ENCODE measurements around the gene ARFIP2. TPM values are rescaled to one million over a fixed set of nuclear protein-coding genes. Genes with fewer than 3 reads are reported as not detected.

ARFIP2 gene
- total RNA-seq, 4 donors from 2014 or later: 43.9 to 51.2 (median 48.6) TPM

- WGBS: 82% methylated on average over 2 of the region's 2 CpGs
- H3K9me3 ChIP-seq: no peaks in the 10 kb centered on the region
- H3K4me1 ChIP-seq: no peaks in the 10 kb centered on the region
- H3K36me3 ChIP-seq: peaks cover 63 to 100% (median 92%) of the 10 kb centered on the region in 4 donors
- no peaks in the 10 kb centered on the region for H3K27me3 ChIP-seq
- no peak for DNase-seq (ENCODE audit: extremely low spot score)
- H3K4me3 ChIP-seq: no peak overlapping the region
- TF ChIP-seq EP300 (IDR thresholded peaks at IDR 0.05): no peak
- TF ChIP-seq, protein P1, sequence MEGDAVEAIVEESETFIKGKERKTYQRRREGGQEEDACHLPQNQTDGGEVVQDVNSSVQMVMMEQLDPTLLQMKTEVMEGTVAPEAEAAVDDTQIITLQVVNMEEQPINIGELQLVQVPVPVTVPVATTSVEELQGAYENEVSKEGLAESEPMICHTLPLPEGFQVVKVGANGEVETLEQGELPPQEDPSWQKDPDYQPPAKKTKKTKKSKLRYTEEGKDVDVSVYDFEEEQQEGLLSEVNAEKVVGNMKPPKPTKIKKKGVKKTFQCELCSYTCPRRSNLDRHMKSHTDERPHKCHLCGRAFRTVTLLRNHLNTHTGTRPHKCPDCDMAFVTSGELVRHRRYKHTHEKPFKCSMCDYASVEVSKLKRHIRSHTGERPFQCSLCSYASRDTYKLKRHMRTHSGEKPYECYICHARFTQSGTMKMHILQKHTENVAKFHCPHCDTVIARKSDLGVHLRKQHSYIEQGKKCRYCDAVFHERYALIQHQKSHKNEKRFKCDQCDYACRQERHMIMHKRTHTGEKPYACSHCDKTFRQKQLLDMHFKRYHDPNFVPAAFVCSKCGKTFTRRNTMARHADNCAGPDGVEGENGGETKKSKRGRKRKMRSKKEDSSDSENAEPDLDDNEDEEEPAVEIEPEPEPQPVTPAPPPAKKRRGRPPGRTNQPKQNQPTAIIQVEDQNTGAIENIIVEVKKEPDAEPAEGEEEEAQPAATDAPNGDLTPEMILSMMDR (IDR thresholded peaks at IDR 0.05): no peak
- no peak for TF ChIP-seq POLR2AphosphoS5 (IDR thresholded peaks at IDR 0.05)
- no peak for TF ChIP-seq POLR2A (IDR thresholded peaks at IDR 0.05; ENCODE audit: low read depth)
- no peak overlapping the region for H3K27ac ChIP-seq (replicated peaks in 1 of 4)
- intact Hi-C loops (cut with DNase I): no loop called here
These were observed 26.1 kb downstream of the ARFIP2 start for GRCh38 chr11:6455070-6455469.

DNA sequence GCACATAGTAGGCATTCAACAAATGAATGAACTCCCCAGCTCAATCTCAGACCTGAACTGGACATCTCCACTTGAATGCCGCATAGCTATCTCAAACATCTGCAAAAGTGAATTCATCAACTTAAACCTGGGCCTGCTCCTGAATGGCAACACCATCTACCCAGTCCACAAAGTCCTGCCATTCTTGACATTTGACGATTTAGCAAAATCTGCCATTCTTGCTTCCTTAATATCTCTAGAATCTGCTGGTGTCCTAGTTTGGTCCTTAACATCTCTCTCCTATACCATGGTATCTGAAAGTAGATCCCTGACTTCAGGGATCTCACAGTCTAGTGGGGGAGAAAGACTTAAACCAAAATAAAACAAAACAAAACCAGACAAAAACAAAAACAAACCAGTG is 28.0 kb downstream of the ARFIP2 start:
- H3K27ac ChIP-seq (replicated peaks in 1 of 4): no peak overlapping the region
- no peak for DNase-seq (ENCODE audit: extremely low spot score)
- intact Hi-C loops (cut with DNase I): no loop called here
- TF ChIP-seq, protein P1 (IDR thresholded peaks at IDR 0.05): no peak
- TF ChIP-seq EP300 (IDR thresholded peaks at IDR 0.05): no peak
- no peak for TF ChIP-seq POLR2A (IDR thresholded peaks at IDR 0.05; ENCODE audit: low read depth)
- TF ChIP-seq POLR2AphosphoS5 (IDR thresholded peaks at IDR 0.05): no peak
- peaks cover 77 to 100% (median 99%) of the 10 kb centered on the region in 4 donors for H3K36me3 ChIP-seq
- no peaks in the 10 kb centered on the region for H3K4me1 ChIP-seq
- no peaks in the 10 kb centered on the region for H3K9me3 ChIP-seq
- no peak overlapping the region for H3K4me3 ChIP-seq
- WGBS: 93% methylated on average over 2 of the region's 2 CpGs
- no peaks in the 10 kb centered on the region for H3K27me3 ChIP-seq

DNA sequence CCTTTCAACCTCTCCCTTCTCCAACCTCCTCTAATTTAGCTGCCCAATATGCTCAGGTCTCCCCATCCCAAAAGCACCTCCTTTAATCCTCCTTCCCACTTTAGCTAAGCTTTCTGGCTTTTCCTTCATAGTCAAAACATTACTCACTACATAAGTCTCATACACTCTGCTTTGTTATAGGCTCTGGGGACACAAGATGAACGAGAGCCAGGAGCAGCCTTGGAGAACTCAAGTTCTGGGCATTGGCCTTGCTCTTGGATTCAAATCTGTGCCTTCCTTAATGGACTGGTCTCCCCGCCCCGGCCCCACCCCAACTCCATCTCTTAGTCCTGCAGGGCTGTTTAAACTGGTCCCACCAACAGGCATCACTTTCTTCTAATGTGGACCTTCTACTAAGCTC is 28.9 kb downstream of the ARFIP2 start:
- Histone ChIP-seq H3K36me3 (peaks cover 70 to 94% (median 93%) of the 10 kb centered on the region in 4 donors), H3K27me3 (no peaks in the 10 kb centered on the region), H3K27ac (replicated peaks in 1 of 4) (no peak overlapping the region), H3K4me3 (no peak overlapping the region), H3K4me1 (no peaks in the 10 kb centered on the region), H3K9me3 (no peaks in the 10 kb centered on the region)
- no peak for DNase-seq (ENCODE audit: extremely low spot score)
- TF ChIP-seq EP300 (IDR thresholded peaks at IDR 0.05): no peak
- no peak for TF ChIP-seq POLR2A (IDR thresholded peaks at IDR 0.05; ENCODE audit: low read depth)
- no peak for TF ChIP-seq POLR2AphosphoS5 (IDR thresholded peaks at IDR 0.05)
- TF ChIP-seq, protein P1 (IDR thresholded peaks at IDR 0.05): no peak
- intact Hi-C loops (cut with DNase I): no loop called here
- WGBS: 78% methylated on average over 3 of the region's 3 CpGs

DNA sequence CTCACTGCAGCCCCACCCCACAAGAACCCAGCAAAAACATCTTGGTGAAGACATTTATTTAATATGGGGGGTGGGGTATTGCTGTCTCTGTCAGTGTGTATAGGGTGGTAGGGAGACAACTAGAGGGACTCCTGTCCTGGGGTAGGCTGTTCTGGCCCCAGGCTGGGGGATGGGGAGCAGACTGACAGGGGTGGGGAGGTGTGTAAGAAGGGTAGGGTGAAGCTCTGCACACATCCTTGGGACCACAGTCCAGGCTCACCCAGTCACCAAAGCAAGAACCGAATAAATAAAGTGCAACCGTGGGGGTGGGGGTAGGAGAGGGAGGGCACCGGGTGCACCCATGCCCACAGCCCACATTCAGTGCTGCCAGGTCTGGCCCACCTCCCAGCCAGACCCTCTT is 32.6 kb downstream of the ARFIP2 start:
- Histone ChIP-seq H3K4me3 (no peak overlapping the region), H3K27ac (replicated peaks in 1 of 4) (no peak overlapping the region), H3K36me3 (peaks cover 38 to 58% (median 56%) of the 10 kb centered on the region in 4 donors), H3K4me1 (no peaks in the 10 kb centered on the region), H3K27me3 (no peaks in the 10 kb centered on the region), H3K9me3 (no peaks in the 10 kb centered on the region)
- DNase-seq (ENCODE audit: extremely low spot score): no peak
- WGBS: 90% methylated on average over 3 of the region's 3 CpGs
- TF ChIP-seq POLR2AphosphoS5 (IDR thresholded peaks at IDR 0.05): no peak
- no peak for TF ChIP-seq EP300 (IDR thresholded peaks at IDR 0.05)
- no peak for TF ChIP-seq POLR2A (IDR thresholded peaks at IDR 0.05; ENCODE audit: low read depth)
- TF ChIP-seq, protein P1 (IDR thresholded peaks at IDR 0.05): no peak
- intact Hi-C loops (cut with DNase I): no loop called here

All from esophagus muscularis mucosa (tissue), 4 donors.